ENCODE measurements around the gene CSTF3. TPM values are rescaled to one million over a fixed set of nuclear protein-coding genes. Genes with fewer than 3 reads are reported as not detected.
A peak's percentile ranks its signal among the peaks of the same experiment; 100 is the strongest.

Gene CSTF3
- total and polyA plus RNA-seq, 10 of the 15 experiments (the other 5 are each of a cell fraction or from before 2014, with no cell fraction given) = 25.4 to 63.5 (median 49.5) TPM

GRCh38 chr11:33044285-33044756 is 117.0 kb downstream of the CSTF3 start:
- Histone ChIP-seq H3K4me3 (no peak overlapping the region), H3K9ac (ENCODE audit: control insufficient read depth, insufficient read depth, low read length) (no peak overlapping the region), H3K4me2 (ENCODE audit: control insufficient read depth, insufficient read depth) (no peak overlapping the region), H2AFZ (ENCODE audit: control insufficient read depth, low read depth, low read length) (no peak overlapping the region), H3K9me3 (replicated peaks; ENCODE audit: control insufficient read depth, insufficient read depth, low read length) (no peaks in the 10 kb centered on the region), H3K27ac (ENCODE audit: control insufficient read depth, insufficient read depth) (no peak overlapping the region), H4K20me1 (ENCODE audit: control insufficient read depth, insufficient read depth) (no peaks in the 10 kb centered on the region), H3K36me3 (ENCODE audit: control insufficient read depth in 2 of 2, insufficient read depth in 2 of 2, low read length in 1 of 2) (peaks cover 0 to 10% of the 10 kb centered on the region in 2 experiments; a peak in 3 of 4 replicates), H3K79me2 (ENCODE audit: control insufficient read depth, insufficient read depth, low read length) (peaks cover 17% of the 10 kb centered on the region), H3K4me1 (ENCODE audit: control insufficient read depth, insufficient read depth, low read length) (no peaks in the 10 kb centered on the region), H3K27me3 (replicated peaks in 1 of 2; ENCODE audit: control insufficient read depth in 2 of 2, insufficient read depth in 2 of 2, low read length in 1 of 2) (no peaks in the 10 kb centered on the region)
- POLR2A ChIA-PET = interaction anchor here (0.8 to 1.6 kb wide), 3 partner anchors 8 to 16 kb away, joined by 3 to 4 read pairs (median 3); no protein-coding TSS in a partner anchor
- no peak for TF ChIP-seq EP300 (IDR thresholded peaks at IDR 0.05; ENCODE audit: borderline replicate concordance in 1 of 2, control insufficient read depth in 1 of 2, low read depth in 2 of 2, low read length in 2 of 2)
- no peak for TF ChIP-seq ZNF217 (IDR thresholded peaks at IDR 0.05)
- WGBS (ENCODE audit: insufficient coverage, insufficient replicate concordance, low lambda C conversion rate, missing lambda C conversion rate) = 83% methylated on average over 4 of the region's 4 CpGs
- SMC1A ChIA-PET (ENCODE audit: uncharacterized antibody, unreplicated experiment) = interaction anchor here (0.9 to 2.9 kb wide), 5 partner anchors 11 to 23 kb away, joined by 3 to 13 read pairs (median 7); no protein-coding TSS in a partner anchor
- CTCF ChIA-PET = interaction anchor here (1.0 to 2.5 kb wide), 5 partner anchors 11 to 70 kb away, joined by 3 to 11 read pairs (median 8); no protein-coding TSS in a partner anchor
- no peak for DNase-seq (ENCODE audit: low read depth, low spot score)
- no peak for ATAC-seq
- no peak for FAIRE-seq
- no TSS peak for BruUV-seq (replicated peaks)
- RAD21 ChIA-PET (ENCODE audit: unreplicated experiment) = interaction anchor here (1.2 to 1.7 kb wide), 4 partner anchors 10 to 235 kb away, joined by 3 to 12 read pairs (median 6); no protein-coding TSS in a partner anchor
- intact Hi-C loops (cut with micrococcal nuclease; ENCODE audit: unreplicated experiment) (no loop called here), in situ Hi-C loops (cut with MboI) (no loop called here)

- peaks cover 0 to 10% of the 10 kb centered on the region in 2 experiments; a peak in 3 of 4 replicates for H3K36me3 ChIP-seq (ENCODE audit: control insufficient read depth in 2 of 2, insufficient read depth in 2 of 2, low read length in 1 of 2)
- POLR2A ChIA-PET = interaction anchor here (0.8 to 1.9 kb wide), 4 partner anchors 9 to 17 kb away, joined by 3 to 4 read pairs (median 4); no protein-coding TSS in a partner anchor
- no peaks in the 10 kb centered on the region for H3K27me3 ChIP-seq (replicated peaks in 1 of 2; ENCODE audit: control insufficient read depth in 2 of 2, insufficient read depth in 2 of 2, low read length in 1 of 2)
- in situ Hi-C loops (cut with MboI) (no loop called here), intact Hi-C loops (cut with micrococcal nuclease; ENCODE audit: unreplicated experiment) (no loop called here)
- BruUV-seq (replicated peaks) = no TSS peak
- FAIRE-seq (no peak), DNase-seq (ENCODE audit: low read depth, low spot score) (no peak), ATAC-seq (no peak)
- H3K4me1 ChIP-seq (ENCODE audit: control insufficient read depth, insufficient read depth, low read length) = no peaks in the 10 kb centered on the region
- H3K79me2 ChIP-seq (ENCODE audit: control insufficient read depth, insufficient read depth, low read length) = peaks cover 17% of the 10 kb centered on the region
- 20% methylated on average over 2 of the region's 2 CpGs for WGBS (ENCODE audit: insufficient coverage, insufficient replicate concordance, low lambda C conversion rate, missing lambda C conversion rate)
- RAD21 ChIA-PET (ENCODE audit: unreplicated experiment) = interaction anchor here (0.9 to 1.7 kb wide), 5 partner anchors 11 to 234 kb away, joined by 3 to 12 read pairs (median 5); no protein-coding TSS in a partner anchor
- CTCF ChIA-PET = interaction anchor here (0.6 to 2.5 kb wide), 9 partner anchors 10 to 623 kb away, joined by 3 to 11 read pairs (median 4); no protein-coding TSS in a partner anchor
- SMC1A ChIA-PET (ENCODE audit: uncharacterized antibody, unreplicated experiment) = interaction anchor here (0.6 to 2.9 kb wide), 13 partner anchors 10 to 117 kb away, joined by 3 to 13 read pairs (median 4); no protein-coding TSS in a partner anchor
- no peak overlapping the region for H2AFZ ChIP-seq (ENCODE audit: control insufficient read depth, low read depth, low read length)
- no peaks in the 10 kb centered on the region for H3K9me3 ChIP-seq (replicated peaks; ENCODE audit: control insufficient read depth, insufficient read depth, low read length)
- no peak overlapping the region for H3K4me3 ChIP-seq
- no peak overlapping the region for H3K4me2 ChIP-seq (ENCODE audit: control insufficient read depth, insufficient read depth)
- peak overlapping the region; percentile 2 for H3K9ac ChIP-seq (ENCODE audit: control insufficient read depth, insufficient read depth, low read length)
- no peaks in the 10 kb centered on the region for H4K20me1 ChIP-seq (ENCODE audit: control insufficient read depth, insufficient read depth)
- no peak overlapping the region for H3K27ac ChIP-seq (ENCODE audit: control insufficient read depth, insufficient read depth)
- no peak for TF ChIP-seq PAX8 (IDR thresholded peaks at IDR 0.05)
- TF ChIP-seq SP1 (IDR thresholded peaks at IDR 0.05; ENCODE audit: low read depth, low read length) = no peak
- no peak for TF ChIP-seq YBX1 (IDR thresholded peaks at IDR 0.05)
- TF ChIP-seq ZBTB40 (IDR thresholded peaks at IDR 0.05; ENCODE audit: borderline replicate concordance) = peak; percentile 25; the same call in 1 of the 2 replicates
Observed at GRCh38 chr11:33043221-33043830, 118.0 kb downstream of the CSTF3 start.

Measured in GM12878 (cell line).